SK-N-SH treated with all-trans-retinoic acid at 6 μM for 48 hours (cell line): ENCODE results near the gene ATP8A1.

Experiments used
- ARNTL ChIP-seq: fragments of 450-650 bp; formaldehyde crosslinking; IDR thresholded peaks from 2 replicates; pipeline ENCODE4 v1.5.0; 2020; ENCODE audit warnings: low read depth, mild to moderate bottlenecking, moderate library complexity, borderline replicate concordance
- BACH2 ChIP-seq: fragments of 250-450 bp; sonication (Bioruptor Pico); IDR thresholded peaks from 2 replicates; pipeline ENCODE4 v1.9.0; 2021; ENCODE audit warnings: mild to moderate bottlenecking, borderline replicate concordance
- SNAI2 ChIP-seq: fragments of 250-450 bp; sonication (Bioruptor Pico); IDR thresholded peaks from 2 replicates; pipeline ENCODE4 v1.5.0; 2020; ENCODE audit warnings: mild to moderate bottlenecking, moderate library complexity
- ZC3H10 ChIP-seq: fragments of 250-450 bp; sonication (Bioruptor Pico); IDR thresholded peaks from 2 replicates; pipeline ENCODE4 v1.5.1; 2021; ENCODE audit warnings: mild to moderate bottlenecking, moderate library complexity
- ZFP30 ChIP-seq: fragments of 450-650 bp; formaldehyde crosslinking; IDR thresholded peaks from 2 replicates; pipeline ENCODE4 v1.5.0; 2022; ENCODE audit warnings: mild to moderate bottlenecking, moderate library complexity
- ZNF565 ChIP-seq: fragments of 450-650 bp; formaldehyde crosslinking; conservative IDR thresholded peaks from 2 replicates; pipeline ENCODE4 v1.5.0; 2020; ENCODE audit warnings: low read depth, mild to moderate bottlenecking, moderate library complexity
- ZNF70 ChIP-seq: fragments of 450-650 bp; formaldehyde crosslinking; IDR thresholded peaks from 2 replicates; pipeline ENCODE4 v1.5.0; 2020; ENCODE audit warnings: mild to moderate bottlenecking, moderate library complexity
- TF ChIP-seq, protein P1 (sequence below): fragments of 250-450 bp; sonication (Bioruptor Pico); IDR thresholded peaks from 2 replicates; pipeline ENCODE4 v1.8.0; 2021; ENCODE audit warnings: low read depth, mild to moderate bottlenecking, moderate library complexity, borderline replicate concordance

DNA sequence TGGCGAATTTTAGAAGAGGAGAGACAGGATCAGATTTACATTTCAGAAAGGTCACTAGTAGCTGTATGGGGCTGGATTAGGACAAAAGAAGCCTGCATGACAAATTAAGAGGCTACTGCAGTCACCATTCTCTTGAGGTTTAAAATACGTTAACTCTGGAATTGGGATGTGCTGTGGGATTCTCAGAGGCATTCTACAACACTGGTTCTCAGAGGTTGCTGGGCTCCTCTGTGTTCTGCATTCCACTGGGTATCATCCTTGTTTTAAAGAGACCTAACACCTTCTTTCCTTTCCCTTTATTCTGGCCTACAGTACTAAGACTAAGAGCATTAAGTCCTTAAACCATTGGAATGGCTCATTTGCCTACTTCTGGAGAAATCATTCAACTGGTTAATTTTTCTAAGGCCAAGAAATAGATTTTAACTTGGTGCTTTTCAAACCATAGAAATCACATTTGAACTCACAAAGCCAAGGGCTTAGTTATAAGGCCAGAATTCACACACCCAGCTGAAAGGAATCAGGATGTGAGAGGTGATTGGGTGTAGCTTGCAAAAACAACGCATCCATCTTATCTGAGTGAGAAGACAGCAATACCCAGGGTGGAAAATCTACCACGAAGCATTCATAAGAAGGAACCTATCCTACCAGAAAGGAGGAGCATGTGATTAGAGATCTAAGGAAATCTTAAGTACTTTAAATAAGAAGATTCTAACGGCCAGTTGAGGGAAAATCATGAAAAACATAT lies 143.0 kb downstream of the ATP8A1 start:
- TF ChIP-seq ARNTL (CRISPR knock-in tag) (no peak), SNAI2 (CRISPR knock-in tag) (no peak), BACH2 (CRISPR knock-in tag) (no peak), ZFP30 (CRISPR knock-in tag) (no peak), ZC3H10 (no peak), ZNF565 (no peak), ZNF70 (CRISPR knock-in tag) (no peak)
- TF ChIP-seq, protein P1, sequence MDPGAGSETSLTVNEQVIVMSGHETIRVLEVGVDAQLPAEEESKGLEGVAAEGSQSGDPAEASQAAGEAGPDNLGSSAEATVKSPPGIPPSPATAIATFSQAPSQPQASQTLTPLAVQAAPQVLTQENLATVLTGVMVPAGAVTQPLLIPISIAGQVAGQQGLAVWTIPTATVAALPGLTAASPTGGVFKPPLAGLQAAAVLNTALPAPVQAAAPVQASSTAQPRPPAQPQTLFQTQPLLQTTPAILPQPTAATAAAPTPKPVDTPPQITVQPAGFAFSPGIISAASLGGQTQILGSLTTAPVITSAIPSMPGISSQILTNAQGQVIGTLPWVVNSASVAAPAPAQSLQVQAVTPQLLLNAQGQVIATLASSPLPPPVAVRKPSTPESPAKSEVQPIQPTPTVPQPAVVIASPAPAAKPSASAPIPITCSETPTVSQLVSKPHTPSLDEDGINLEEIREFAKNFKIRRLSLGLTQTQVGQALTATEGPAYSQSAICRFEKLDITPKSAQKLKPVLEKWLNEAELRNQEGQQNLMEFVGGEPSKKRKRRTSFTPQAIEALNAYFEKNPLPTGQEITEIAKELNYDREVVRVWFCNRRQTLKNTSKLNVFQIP (CRISPR knock-in tag), result no peak
